HepG2 (cell line): ENCODE data around the gene OR10W1.

Experiments used
- EP300 ChIP-seq, 3 experiments: sonication (generic) in 1 of 3; formaldehyde crosslinking in 1 of 3; IDR thresholded peaks; 2 replicates each; pipeline versions ENCODE4 v1.5.1 to v1.6.1; 2011 to 2020; ENCODE audit warnings: low read depth in 2 of 3, low read length in 2 of 3, borderline replicate concordance in 1 of 3, improper control_type of control experiment in 1 of 3, mild to moderate bottlenecking in 1 of 3, missing genetic modification reagents in 1 of 3, moderate library complexity in 1 of 3
- GPBP1L1 ChIP-seq: sonication (generic); formaldehyde crosslinking; IDR thresholded peaks from 2 replicates; pipeline ENCODE4 v1.5.0; 2020; ENCODE audit warnings: mild to moderate bottlenecking, missing genetic modification reagents
- SMARCC2 ChIP-seq: fragments of 450-650 bp; IDR thresholded peaks from 2 replicates; pipeline ENCODE4 v1.6.1; 2017; ENCODE audit warnings: antibody characterized with exemption, mild to moderate bottlenecking

GRCh38 chr11:58268142-58268541 lies at the start of gene OR10W1:
- no peak for TF ChIP-seq SMARCC2
- no peak for TF ChIP-seq GPBP1L1 (CRISPR knock-in tag)
- no peak for TF ChIP-seq EP300 (IDR thresholded peaks at IDR 0.05; ENCODE audit: low read depth in 2 of 2, low read length in 2 of 2)
- TF ChIP-seq EP300 (CRISPR knock-in tag; IDR thresholded peaks at IDR 0.05; ENCODE audit: borderline replicate concordance): no peak
